CD4-positive, alpha-beta T cell treated with Interleukin-6 for 4 hours (primary cell): Measurements from ENCODE around the gene NELFE.
"Not testable (repeated sequence)": the region's sequence is repeated elsewhere in the genome, so short reads cannot be mapped to it uniquely, and the experiment has no call there.

Experiments
- DNase-seq: peaks from one replicate; pipeline ENCODE4 v3.0.0-alpha.2; 2020; ENCODE audit warnings: mixed read lengths

The NELFE gene

DNA sequence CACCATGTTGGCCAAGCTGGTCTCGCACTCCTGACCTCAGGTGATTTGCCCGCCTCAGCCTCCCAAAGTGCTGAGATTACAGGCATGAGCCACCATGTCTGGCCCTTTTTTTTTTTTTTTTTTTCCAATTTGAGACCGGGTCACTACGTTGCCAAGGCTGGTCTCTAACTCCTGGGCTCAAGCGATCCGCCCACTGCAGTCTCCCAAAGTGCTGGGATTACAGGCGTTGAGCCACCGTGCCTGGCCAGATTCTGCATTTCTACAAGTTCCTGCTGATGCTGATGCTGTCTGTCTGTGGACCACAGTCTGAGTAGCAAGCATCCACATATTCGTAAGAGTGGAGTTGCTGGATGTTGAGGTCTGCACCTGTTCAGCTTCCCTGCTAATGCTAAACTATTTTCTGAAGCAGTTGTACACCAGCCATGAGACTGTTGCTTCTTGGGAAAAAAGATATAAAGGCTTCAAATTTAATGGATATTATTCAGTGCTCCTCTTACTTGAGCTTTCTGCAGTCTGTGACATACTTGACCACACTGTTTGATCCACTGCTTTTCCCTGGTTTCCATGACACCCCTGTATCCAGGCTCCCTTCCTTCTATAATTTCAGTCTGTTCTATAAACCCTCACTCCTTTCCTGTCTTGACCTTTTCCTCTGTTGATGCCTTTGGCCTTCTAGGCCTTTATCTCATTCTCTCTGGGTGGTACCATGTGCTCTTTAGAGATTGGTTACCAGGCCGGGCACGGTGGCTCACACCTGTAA is 46.8 kb downstream of the NELFE start:
- DNase-seq = no peak

GRCh38 chr6:31909298-31909697 is 49.5 kb downstream of the NELFE start:
- not testable (repeated sequence) for DNase-seq

GRCh38 chr6:31908791-31909190 is 50.0 kb downstream of the NELFE start:
- DNase-seq = no peak

GRCh38 chr6:31908255-31908654 is 50.5 kb downstream of the NELFE start:
- DNase-seq = not testable (repeated sequence)

GRCh38 chr6:31907158-31907813 is 51.5 kb downstream of the NELFE start:
- no peak for DNase-seq

- not testable (repeated sequence) for DNase-seq
Measured at GRCh38 chr6:31906727-31907126, 52.0 kb downstream of the NELFE start.

GRCh38 chr6:31906122-31906521 is 52.6 kb downstream of the NELFE start:
- no peak for DNase-seq

GRCh38 chr6:31905041-31905440 is 53.7 kb downstream of the NELFE start:
- DNase-seq = no peak

GRCh38 chr6:31903957-31904356 is 54.8 kb downstream of the NELFE start:
- DNase-seq = no peak
